ENCODE measurements around the gene CMA1. TPM values are rescaled to one million over a fixed set of nuclear protein-coding genes. Genes with fewer than 3 reads are reported as not detected.
"Not testable (repeated sequence)": the region's sequence is repeated elsewhere in the genome, so short reads cannot be mapped to it uniquely, and the experiment has no call there.

CMA1 gene
- total RNA-seq, 1 experiment from 2014 or later = not detected

- no peaks in the 10 kb centered on the region for H3K4me1 ChIP-seq (ENCODE audit: insufficient read depth, low read length, poor library complexity, severe bottlenecking)
- POLR2A ChIA-PET (ENCODE audit: low non-redundant PET) = no interaction called here
- DNase-seq (ENCODE audit: low spot score) = no peak
- no peaks in the 10 kb centered on the region for H3K9me3 ChIP-seq (ENCODE audit: low read depth, low read length, poor library complexity, severe bottlenecking)
- H3K36me3 ChIP-seq (ENCODE audit: insufficient read depth, low read length, poor library complexity, severe bottlenecking) = no peaks in the 10 kb centered on the region
- no TSS peak for BruUV-seq (replicated peaks)
- intact Hi-C loops (cut with micrococcal nuclease; ENCODE audit: unreplicated experiment) = no loop called here
- H3K27me3 ChIP-seq (replicated peaks; ENCODE audit: insufficient read depth, low read depth, low read length, poor library complexity) = no peaks in the 10 kb centered on the region
- TF ChIP-seq EZH2 (IDR thresholded peaks at IDR 0.05; ENCODE audit: borderline replicate concordance, low read depth, low read length, poor library complexity, severe bottlenecking) = no peak
- no peak for TF ChIP-seq CTCF (conservative IDR thresholded peaks at IDR 0.05; ENCODE audit: low read depth, low read length)
- no peak overlapping the region for H3K4me3 ChIP-seq (ENCODE audit: low read depth, low read length, poor library complexity, severe bottlenecking)
- CTCF ChIA-PET = no interaction called here
- no peak overlapping the region for H3K27ac ChIP-seq (ENCODE audit: low read depth, low read length, poor library complexity, severe bottlenecking)
Observed at GRCh38 chr14:24483604-24484252, 24.3 kb downstream of the CMA1 start.

- intact Hi-C loops (cut with micrococcal nuclease; ENCODE audit: unreplicated experiment); H3K9me3 ChIP-seq (ENCODE audit: low read depth, low read length, poor library complexity, severe bottlenecking); H3K27me3 ChIP-seq (replicated peaks; ENCODE audit: insufficient read depth, low read depth, low read length, poor library complexity); DNase-seq (ENCODE audit: low spot score); H3K27ac ChIP-seq (ENCODE audit: low read depth, low read length, poor library complexity, severe bottlenecking); H3K4me3 ChIP-seq (ENCODE audit: low read depth, low read length, poor library complexity, severe bottlenecking); H3K4me1 ChIP-seq (ENCODE audit: insufficient read depth, low read length, poor library complexity, severe bottlenecking); H3K36me3 ChIP-seq (ENCODE audit: insufficient read depth, low read length, poor library complexity, severe bottlenecking); POLR2A ChIA-PET (ENCODE audit: low non-redundant PET); BruUV-seq (replicated peaks); CTCF ChIA-PET: not testable (repeated sequence)
Observed at GRCh38 chr14:24482699-24483303, 25.3 kb downstream of the CMA1 start.

GRCh38 chr14:24481622-24482324 lies 26.3 kb downstream of the CMA1 start:
- ChIA-PET POLR2A (ENCODE audit: low non-redundant PET) (no interaction called here), CTCF (no interaction called here)
- Histone ChIP-seq H3K27ac (ENCODE audit: low read depth, low read length, poor library complexity, severe bottlenecking) (no peak overlapping the region), H3K4me1 (ENCODE audit: insufficient read depth, low read length, poor library complexity, severe bottlenecking) (no peaks in the 10 kb centered on the region), H3K9me3 (ENCODE audit: low read depth, low read length, poor library complexity, severe bottlenecking) (no peaks in the 10 kb centered on the region), H3K36me3 (ENCODE audit: insufficient read depth, low read length, poor library complexity, severe bottlenecking) (no peaks in the 10 kb centered on the region), H3K4me3 (ENCODE audit: low read depth, low read length, poor library complexity, severe bottlenecking) (no peak overlapping the region), H3K27me3 (replicated peaks; ENCODE audit: insufficient read depth, low read depth, low read length, poor library complexity) (no peaks in the 10 kb centered on the region)
- no TSS peak for BruUV-seq (replicated peaks)
- peak; percentile 41 for DNase-seq (ENCODE audit: low spot score)
- intact Hi-C loops (cut with micrococcal nuclease; ENCODE audit: unreplicated experiment) = no loop called here
- TF ChIP-seq EZH2 (IDR thresholded peaks at IDR 0.05; ENCODE audit: borderline replicate concordance, low read depth, low read length, poor library complexity, severe bottlenecking) = no peak
- TF ChIP-seq CTCF (conservative IDR thresholded peaks at IDR 0.05; ENCODE audit: low read depth, low read length) = peak; percentile 80

- intact Hi-C loops (cut with micrococcal nuclease; ENCODE audit: unreplicated experiment); H3K27ac ChIP-seq (ENCODE audit: low read depth, low read length, poor library complexity, severe bottlenecking); H3K36me3 ChIP-seq (ENCODE audit: insufficient read depth, low read length, poor library complexity, severe bottlenecking); DNase-seq (ENCODE audit: low spot score); BruUV-seq (replicated peaks); H3K27me3 ChIP-seq (replicated peaks; ENCODE audit: insufficient read depth, low read depth, low read length, poor library complexity); H3K9me3 ChIP-seq (ENCODE audit: low read depth, low read length, poor library complexity, severe bottlenecking); CTCF ChIA-PET; H3K4me3 ChIP-seq (ENCODE audit: low read depth, low read length, poor library complexity, severe bottlenecking); H3K4me1 ChIP-seq (ENCODE audit: insufficient read depth, low read length, poor library complexity, severe bottlenecking); POLR2A ChIA-PET (ENCODE audit: low non-redundant PET): not testable (repeated sequence)
Observed at GRCh38 chr14:24479999-24480398, 28.1 kb downstream of the CMA1 start.
